Stimulated activated CD4-positive, alpha-beta T cell treated with anti-CD3 and anti-CD28 coated beads, Interleukin-12 subunit alpha, Interleukin-12 subunit beta, amount 100 ng/mL, for 48 hours (primary cell): Measurements from ENCODE around the gene GNG8.
"Not testable (repeated sequence)": the region's sequence is repeated elsewhere in the genome, so short reads cannot be mapped to it uniquely, and the experiment has no call there.

Experiments used
- DNase-seq, 3 donors: peaks; one replicate each; pipeline ENCODE4 v3.0.0-alpha.2; 2020; ENCODE audit warnings: low read depth in 2 of 3, low spot score in 1 of 3

GNG8 gene

GRCh38 chr19:46648060-46648960, 12.3 kb upstream of the GNG8 start:
- no peak for DNase-seq

GRCh38 chr19:46646402-46646801, 10.4 kb upstream of the GNG8 start:
- no peak for DNase-seq

- no peak for DNase-seq
Observed at GRCh38 chr19:46644720-46645119, 8.7 kb upstream of the GNG8 start.

- DNase-seq, result no peak
Observed at GRCh38 chr19:46640656-46641055, 4.7 kb upstream of the GNG8 start.

GRCh38 chr19:46639358-46640182, 3.6 kb upstream of the GNG8 start:
- DNase-seq, result no peak

- no peak for DNase-seq
Observed at GRCh38 chr19:46637224-46637623, 1.2 kb upstream of the GNG8 start.

- no peak for DNase-seq
Observed at GRCh38 chr19:46634656-46635218, 1.3 kb downstream of the GNG8 start.

- DNase-seq, result peak; percentile 93 to 99 (median 96)
Observed at GRCh38 chr19:46634045-46634655, 1.9 kb downstream of the GNG8 start.

- no peak for DNase-seq
Observed at GRCh38 chr19:46633130-46633529, 2.9 kb downstream of the GNG8 start.

- DNase-seq, result no peak
Observed at GRCh38 chr19:46631481-46631880, 4.5 kb downstream of the GNG8 start.

- no peak for DNase-seq
Observed at GRCh38 chr19:46630586-46631205, 5.3 kb downstream of the GNG8 start.

- DNase-seq, result no peak
Observed at GRCh38 chr19:46629546-46630025, 6.4 kb downstream of the GNG8 start.

GRCh38 chr19:46628970-46629369, 7.0 kb downstream of the GNG8 start:
- not testable (repeated sequence) for DNase-seq

- no peak for DNase-seq
Observed at GRCh38 chr19:46626446-46626845, 9.6 kb downstream of the GNG8 start.

GRCh38 chr19:46625731-46626130, 10.3 kb downstream of the GNG8 start:
- no peak for DNase-seq

- peak in 2 of 3 donors; percentile 50 for DNase-seq
Observed at GRCh38 chr19:46624958-46625661, 10.9 kb downstream of the GNG8 start, which contains the start of gene PTGIR. TSS of gene PTGIR (minus strand) at chr19:46625089. CDS start at chr19:46624225, 864 bp downstream.

GRCh38 chr19:46623915-46624502, 12.0 kb downstream of the GNG8 start:
- no peak for DNase-seq

- DNase-seq, result no peak
Observed at GRCh38 chr19:46622118-46622446, 13.9 kb downstream of the GNG8 start.

GRCh38 chr19:46621191-46622117, 14.5 kb downstream of the GNG8 start:
- DNase-seq, result no peak
